A549 (cell line): Measurements from ENCODE around the gene VDAC1. TPM values are rescaled to one million over a fixed set of nuclear protein-coding genes. Genes with fewer than 3 reads are reported as not detected.
A peak's percentile ranks its signal among the peaks of the same experiment; 100 is the strongest.

Source experiments
- ATAC-seq, 2 experiments: fragments of 200-7000 bp in 1 of 2; fragments of >200 bp in 1 of 2; cut with Nextera tagmentation in 1 of 2; cut with Tn5 transposase in 1 of 2; 3 replicates each; pipeline versions ENCODE4 v1.8.0 to v1.9.1; 2018 to 2020; ENCODE audit warnings: mild to moderate bottlenecking in 1 of 2, moderate library complexity in 1 of 2
- CTCF ChIA-PET: fragments of 300-600 bp; sonication (Branson Sonifier 250); formaldehyde crosslinking; extraction: SDS; loops from one replicate; lab custom pipeline; 2021; ENCODE audit warnings: antibody characterized with exemption, inconsistent platforms; lab: Yijun Ruan, JAX
- POLR2A ChIA-PET: fragments of 350-600 bp; formaldehyde crosslinking; extraction: SDS; loops from one replicate; lab custom pipeline; 2021; ENCODE audit warnings: antibody characterized with exemption, inconsistent platforms; lab: Yijun Ruan, JAX
- DNase-seq, 2 experiments: peaks; one replicate each; pipeline versions ENCODE4 v3.0.0 to v3.0.0-alpha.2; 2011 to 2016; ENCODE audit warnings: low read depth in 1 of 2, low spot score in 1 of 2
- FAIRE-seq: peaks from 2 replicates; lab custom pipeline; 2011; peaks lifted over from hg19 to GRCh38; lab: Jason Lieb, UNC
- H3K27ac ChIP-seq, 2 experiments: fragments of >200 bp; sonication (Bioruptor Twin); formaldehyde crosslinking; 3 replicates each; pipeline ENCODE4 v1.5.1; 2016 to 2017
- H3K4me1 ChIP-seq: fragments of >200 bp; sonication (Bioruptor Twin); formaldehyde crosslinking; 3 replicates; pipeline ENCODE4 v1.6.1; 2016
- H3K4me2 ChIP-seq: fragments of >200 bp; sonication (Bioruptor Twin); formaldehyde crosslinking; 3 replicates; pipeline ENCODE4 v1.6.1; 2016
- H3K4me3 ChIP-seq: fragments of >200 bp; sonication (Bioruptor Twin); formaldehyde crosslinking; 3 replicates; pipeline ENCODE4 v1.5.1; 2016
- H3K9me3 ChIP-seq: fragments of >200 bp; sonication (Bioruptor Twin); formaldehyde crosslinking; 3 replicates; pipeline ENCODE4 v1.6.1; 2016
- CBX2 ChIP-seq: fragments of 200-600 bp; sonication (generic); IDR thresholded peaks from 2 replicates; pipeline ENCODE4 v1.6.1; 2016; ENCODE audit warnings: low read depth, mild to moderate bottlenecking, borderline replicate concordance
- CHD4 ChIP-seq: fragments of 200-600 bp; sonication (generic); IDR thresholded peaks from 2 replicates; pipeline ENCODE4 v1.6.1; 2016; ENCODE audit warnings: antibody characterized with exemption, mild to moderate bottlenecking, borderline replicate concordance
- EHF ChIP-seq: fragments of 250-450 bp; sonication (Bioruptor Pico); IDR thresholded peaks from 2 replicates; pipeline ENCODE4 v1.5.0; 2020; ENCODE audit warnings: mild to moderate bottlenecking
- KDM1A ChIP-seq: fragments of 200-600 bp; sonication (generic); IDR thresholded peaks from 2 replicates; pipeline ENCODE4 v1.6.1; 2016; ENCODE audit warnings: low read depth, mild to moderate bottlenecking
- MAFK ChIP-seq: fragments of 450-650 bp; IDR thresholded peaks from 2 replicates; pipeline ENCODE4 v1.6.1; 2014; ENCODE audit not compliant: partially characterized antibody
- PHF8 ChIP-seq: fragments of 200-600 bp; sonication (generic); IDR thresholded peaks from 2 replicates; pipeline ENCODE4 v1.6.1; 2016; ENCODE audit warnings: low read depth, mild to moderate bottlenecking, antibody characterized with exemption, moderate library complexity, borderline replicate concordance
- RFX5 ChIP-seq: fragments of 450-650 bp; IDR thresholded peaks from 2 replicates; pipeline ENCODE4 v1.7.1; 2014; ENCODE audit warnings: antibody characterized with exemption, mild to moderate bottlenecking, moderate library complexity
- SREBF2 ChIP-seq: fragments of 450-650 bp; IDR thresholded peaks from 2 replicates; pipeline ENCODE4 v1.6.1; 2014; ENCODE audit warnings: mild to moderate bottlenecking, moderate library complexity
- WGBS: methylation state at CpG from one replicate; pipeline ENCODE4 v1.1.6; 2017; ENCODE audit errors: missing lambda C conversion rate; 5-methylcytosine and 5-hydroxymethylcytosine counted together
- polyA plus RNA-seq, 4 experiments: library from polyadenylated mRNA; depleted of rRNA in 3 of 4; stranded (reverse); fragments of >200 nt; fragmentation: RNase III in 1 of 4; extraction: RNeasy Plus Mini Kit Qiagen cat#74134 plus additional on column Dnase treatment in 1 of 4; gene quantifications; 2 replicates in 3 of 4; 3 replicates in 1 of 4; pipeline ENCODE4 v1.2.3, GENCODE V29; 2011 to 2017
- TF ChIP-seq, protein P1 (sequence below): fragments of >200 bp; sonication (Bioruptor Twin); formaldehyde crosslinking; IDR thresholded peaks from 3 replicates; pipeline ENCODE4 v1.6.1; 2016
- TF ChIP-seq, protein P2 (sequence below): fragments of >200 bp; sonication (Bioruptor Twin); formaldehyde crosslinking; IDR thresholded peaks from 3 replicates; pipeline ENCODE4 v1.5.1; 2016
- TF ChIP-seq, protein P3 (sequence below): IDR thresholded peaks from 2 replicates; pipeline ENCODE4 v1.6.1; 2012

Gene VDAC1
- polyA plus RNA-seq, 2 of the 4 experiments (the other 2 are of a cell fraction): 369 to 442 TPM

DNA sequence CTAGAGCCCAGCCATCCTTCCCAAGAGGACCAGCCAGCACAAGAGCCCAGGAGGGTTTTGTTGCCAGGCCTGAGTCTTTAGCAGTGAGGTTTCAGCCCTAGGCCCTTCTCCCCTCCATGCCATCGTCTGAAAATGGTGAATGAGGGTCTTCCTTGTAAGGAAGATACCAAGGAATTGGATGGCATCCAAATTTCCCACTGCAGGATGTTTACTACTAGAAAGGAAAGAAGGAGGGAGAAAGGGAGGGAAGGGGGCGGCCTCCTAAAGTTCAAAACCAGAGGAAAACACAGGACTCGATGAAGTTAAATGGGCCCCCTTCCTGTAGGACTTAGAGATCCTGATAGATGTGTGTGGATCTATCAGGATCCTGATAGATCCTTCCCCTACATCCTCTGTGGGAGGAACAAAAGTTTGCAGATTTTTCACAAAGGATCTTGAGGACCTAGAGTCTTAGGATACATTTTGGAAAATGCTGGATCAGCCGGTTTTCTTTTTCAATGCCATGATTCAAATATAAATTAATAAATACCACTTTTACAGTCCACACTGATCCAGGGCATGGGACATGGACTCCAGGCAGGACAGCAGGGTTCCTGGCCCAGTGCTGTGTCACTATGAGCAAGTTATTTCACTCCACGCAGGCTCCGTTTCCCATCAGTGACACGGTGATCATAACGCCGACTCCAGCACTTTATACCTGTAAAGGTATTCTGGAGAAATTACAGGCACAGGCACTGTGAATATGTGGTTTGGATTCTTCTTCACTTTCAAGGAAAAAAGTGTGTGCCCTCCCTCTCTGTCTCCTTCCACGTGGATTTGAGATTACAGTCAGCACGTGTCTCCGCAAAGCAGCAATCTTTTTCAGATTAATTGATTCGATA, 77.2 kb downstream of the VDAC1 start:
- DNase-seq (peak in 1 of 2 experiments; percentile 41), FAIRE-seq (no peak), ATAC-seq (peak; percentile 9 to 16; a peak in 2 of 6 replicates)
- H3K27ac ChIP-seq: peak overlapping the region; percentile 39 to 56; a peak in 5 of 6 replicates
- H3K4me1 ChIP-seq: peaks cover 19% of the 10 kb centered on the region
- peak overlapping the region; percentile 60 for H3K4me2 ChIP-seq
- ChIA-PET POLR2A (no interaction called here), CTCF (interaction anchor here (0.8 kb wide), 1 partner anchor 26 kb away, joined by 3 read pairs; no protein-coding TSS in a partner anchor)
- 76% methylated on average over 13 of the region's 13 CpGs for WGBS
- no peaks in the 10 kb centered on the region for H3K9me3 ChIP-seq
- TF ChIP-seq, protein P1, sequence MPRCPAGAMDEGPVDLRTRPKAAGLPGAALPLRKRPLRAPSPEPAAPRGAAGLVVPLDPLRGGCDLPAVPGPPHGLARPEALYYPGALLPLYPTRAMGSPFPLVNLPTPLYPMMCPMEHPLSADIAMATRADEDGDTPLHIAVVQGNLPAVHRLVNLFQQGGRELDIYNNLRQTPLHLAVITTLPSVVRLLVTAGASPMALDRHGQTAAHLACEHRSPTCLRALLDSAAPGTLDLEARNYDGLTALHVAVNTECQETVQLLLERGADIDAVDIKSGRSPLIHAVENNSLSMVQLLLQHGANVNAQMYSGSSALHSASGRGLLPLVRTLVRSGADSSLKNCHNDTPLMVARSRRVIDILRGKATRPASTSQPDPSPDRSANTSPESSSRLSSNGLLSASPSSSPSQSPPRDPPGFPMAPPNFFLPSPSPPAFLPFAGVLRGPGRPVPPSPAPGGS: no peak
- TF ChIP-seq MAFK: peak; percentile 76
- TF ChIP-seq, all 56 proteins: peak for 1
- H3K4me3 ChIP-seq: no peak overlapping the region

DNA sequence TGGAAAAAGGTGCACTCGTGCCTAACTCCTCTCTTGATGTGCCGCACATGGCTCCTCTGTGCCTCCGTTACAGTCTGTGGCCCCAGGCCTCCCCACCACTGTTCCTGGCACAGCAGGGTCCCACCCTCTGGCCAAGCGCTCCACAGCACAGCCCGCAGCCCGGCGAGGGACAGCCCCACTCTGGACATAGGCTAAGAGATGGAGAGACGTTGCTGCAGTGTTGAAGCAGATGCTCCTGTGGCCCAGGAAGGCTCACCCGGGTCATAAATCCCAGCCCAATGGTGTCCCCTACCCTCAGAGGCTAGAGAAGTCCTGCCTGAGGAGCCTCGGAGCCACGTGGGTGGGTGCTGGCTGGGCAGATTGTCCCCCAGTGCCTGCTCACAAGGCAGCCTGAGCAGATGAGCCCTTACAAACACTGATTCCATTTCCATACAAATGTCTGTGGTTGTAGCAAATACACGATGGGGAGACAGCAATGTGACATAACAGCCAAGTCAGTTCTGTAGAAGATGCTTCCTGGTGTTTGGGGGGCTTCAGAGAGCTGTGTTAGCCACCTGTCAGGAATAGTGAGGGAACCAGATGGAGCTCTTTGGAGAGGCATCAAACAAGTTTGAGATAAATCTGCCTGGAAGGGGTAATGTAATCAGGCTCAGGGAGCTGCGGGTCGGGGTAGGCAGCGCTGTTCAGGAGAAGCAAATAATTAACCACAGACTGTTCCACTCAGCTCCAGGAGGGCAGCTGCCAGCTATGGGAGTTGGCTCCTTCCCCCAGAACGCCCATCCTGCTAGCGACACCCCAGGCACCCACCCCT, 78.1 kb downstream of the VDAC1 start:
- 58% methylated on average over 12 of the region's 17 CpGs for WGBS
- CTCF ChIA-PET: interaction anchor here (1.1 kb wide), 1 partner anchor 72 kb away, joined by 3 read pairs; no protein-coding TSS in a partner anchor
- DNase-seq (peak; percentile 28 to 30), ATAC-seq (peak; percentile 48 to 85; a peak in 5 of 6 replicates), FAIRE-seq (no peak)
- H3K27ac ChIP-seq: peak overlapping the region; percentile 39 to 56; a peak in 5 of 6 replicates
- no peaks in the 10 kb centered on the region for H3K9me3 ChIP-seq
- TF ChIP-seq, protein P2, sequence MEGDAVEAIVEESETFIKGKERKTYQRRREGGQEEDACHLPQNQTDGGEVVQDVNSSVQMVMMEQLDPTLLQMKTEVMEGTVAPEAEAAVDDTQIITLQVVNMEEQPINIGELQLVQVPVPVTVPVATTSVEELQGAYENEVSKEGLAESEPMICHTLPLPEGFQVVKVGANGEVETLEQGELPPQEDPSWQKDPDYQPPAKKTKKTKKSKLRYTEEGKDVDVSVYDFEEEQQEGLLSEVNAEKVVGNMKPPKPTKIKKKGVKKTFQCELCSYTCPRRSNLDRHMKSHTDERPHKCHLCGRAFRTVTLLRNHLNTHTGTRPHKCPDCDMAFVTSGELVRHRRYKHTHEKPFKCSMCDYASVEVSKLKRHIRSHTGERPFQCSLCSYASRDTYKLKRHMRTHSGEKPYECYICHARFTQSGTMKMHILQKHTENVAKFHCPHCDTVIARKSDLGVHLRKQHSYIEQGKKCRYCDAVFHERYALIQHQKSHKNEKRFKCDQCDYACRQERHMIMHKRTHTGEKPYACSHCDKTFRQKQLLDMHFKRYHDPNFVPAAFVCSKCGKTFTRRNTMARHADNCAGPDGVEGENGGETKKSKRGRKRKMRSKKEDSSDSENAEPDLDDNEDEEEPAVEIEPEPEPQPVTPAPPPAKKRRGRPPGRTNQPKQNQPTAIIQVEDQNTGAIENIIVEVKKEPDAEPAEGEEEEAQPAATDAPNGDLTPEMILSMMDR: no peak
- TF ChIP-seq EHF (CRISPR knock-in tag): no peak
- TF ChIP-seq CBX2: no peak
- no peak for TF ChIP-seq KDM1A
- TF ChIP-seq, protein P3, sequence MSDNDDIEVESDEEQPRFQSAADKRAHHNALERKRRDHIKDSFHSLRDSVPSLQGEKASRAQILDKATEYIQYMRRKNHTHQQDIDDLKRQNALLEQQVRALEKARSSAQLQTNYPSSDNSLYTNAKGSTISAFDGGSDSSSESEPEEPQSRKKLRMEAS: no peak
- no peak for TF ChIP-seq SREBF2
- no peak for TF ChIP-seq PHF8
- TF ChIP-seq CHD4: no peak
- no peak overlapping the region for H3K4me3 ChIP-seq
- peak overlapping the region; percentile 60 for H3K4me2 ChIP-seq
- peaks cover 19% of the 10 kb centered on the region for H3K4me1 ChIP-seq
- POLR2A ChIA-PET: no interaction called here

DNA sequence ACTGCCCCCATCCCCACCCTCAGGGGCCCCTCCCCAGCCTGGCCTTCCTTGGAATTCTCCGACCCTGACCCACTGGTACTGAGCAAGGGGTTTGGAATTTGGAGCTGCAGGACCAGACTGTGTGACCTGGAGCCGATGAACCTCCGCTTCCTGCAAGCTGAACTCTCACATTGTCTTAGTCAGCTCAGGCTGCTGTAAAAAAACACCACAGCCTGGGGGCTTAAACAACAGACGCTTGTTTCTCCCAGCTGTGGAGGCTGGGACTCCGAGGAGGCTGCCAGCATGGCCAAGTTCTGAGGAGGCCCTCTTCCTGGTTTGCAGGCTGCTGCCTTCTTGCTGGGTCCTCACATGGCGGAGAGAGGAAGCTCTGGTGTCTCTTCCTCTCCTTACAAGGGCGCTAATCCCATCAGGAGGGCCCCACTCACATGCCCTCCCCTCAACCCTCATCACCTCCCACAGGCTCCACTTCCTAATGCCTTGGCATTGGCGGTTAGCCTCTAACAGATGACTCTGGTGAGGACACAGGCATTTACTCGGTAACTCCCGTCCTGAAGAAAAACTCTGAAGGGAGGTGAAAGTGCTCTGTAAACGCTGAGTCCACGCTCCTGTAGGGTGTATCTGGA, 78.8 kb downstream of the VDAC1 start:
- WGBS: 79% methylated on average over 12 of the region's 12 CpGs
- no peak for TF ChIP-seq RFX5
- ATAC-seq (no peak), FAIRE-seq (no peak), DNase-seq (no peak)
- no peak overlapping the region for H3K4me2 ChIP-seq
- no peaks in the 10 kb centered on the region for H3K9me3 ChIP-seq
- ChIA-PET POLR2A (no interaction called here), CTCF (interaction anchor here (1.1 kb wide), 1 partner anchor 73 kb away, joined by 3 read pairs; no protein-coding TSS in a partner anchor)
- H3K27ac ChIP-seq: peak overlapping the region in 1 of 2 experiments; percentile 56; a peak in 2 of 6 replicates
- H3K4me1 ChIP-seq: peaks cover 19% of the 10 kb centered on the region
- H3K4me3 ChIP-seq: no peak overlapping the region
